Measurements from ENCODE around the gene SUCNR1. TPM values are rescaled to one million over a fixed set of nuclear protein-coding genes. Genes with fewer than 3 reads are reported as not detected.

The SUCNR1 gene
- total RNA-seq, 1 experiment from 2014 or later = not detected

DNA sequence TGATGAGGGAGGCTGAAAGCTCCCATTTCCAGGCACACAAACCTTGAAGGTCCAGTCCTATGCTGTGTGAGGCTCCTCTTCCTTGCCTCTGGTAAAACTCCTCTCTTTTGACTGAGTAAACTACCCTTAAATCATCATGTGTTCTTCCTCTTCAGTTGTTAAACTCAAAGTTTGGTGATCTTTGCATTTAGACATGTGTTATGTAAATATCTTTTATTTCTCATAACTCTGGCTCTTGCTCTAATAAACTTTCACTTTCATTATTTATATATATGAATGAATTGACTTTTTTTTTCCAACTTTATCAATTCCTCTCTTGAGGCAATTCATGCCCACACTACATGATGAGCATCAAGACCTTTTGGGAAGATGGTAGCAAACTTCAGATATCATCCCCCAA, 26.6 kb downstream of the SUCNR1 start:
- no TSS peak for BruUV-seq (replicated peaks)
- no peak overlapping the region for H3K4me2 ChIP-seq

DNA sequence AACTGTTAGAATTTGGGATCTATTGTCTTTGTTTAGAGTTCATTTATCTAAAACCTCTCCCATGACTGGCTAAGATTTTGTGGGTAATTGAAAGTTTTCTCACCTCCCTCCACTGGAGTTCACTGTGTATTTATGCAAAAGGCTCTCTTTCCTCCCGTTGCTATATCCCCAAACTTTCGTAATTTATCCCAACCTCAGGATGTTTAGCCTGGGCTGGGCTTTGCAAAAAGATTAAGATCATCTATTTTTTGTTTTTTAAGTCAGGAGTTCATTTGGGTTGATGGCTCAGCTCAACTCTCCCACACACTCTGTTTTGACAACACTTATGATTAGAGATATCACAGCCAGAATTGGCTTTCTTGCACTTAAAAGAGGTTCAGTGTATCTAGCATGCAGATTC, 27.0 kb downstream of the SUCNR1 start:
- no TSS peak for BruUV-seq (replicated peaks)
- no peaks in the 10 kb centered on the region for H3K79me2 ChIP-seq (ENCODE audit: low read depth)
- TF ChIP-seq EZH2 (IDR thresholded peaks at IDR 0.05; ENCODE audit: low read depth) (no peak), CTCF (conservative IDR thresholded peaks at IDR 0.05) (no peak)
- 0 out of 2 replicates have a peak overlapping the region, but pooled peaks have one; percentile 37 for H2AFZ ChIP-seq
- no peaks in the 10 kb centered on the region for H3K9me3 ChIP-seq (ENCODE audit: insufficient read depth, low read depth)
- no peak overlapping the region for H3K4me3 ChIP-seq
- no peaks in the 10 kb centered on the region for H3K36me3 ChIP-seq (ENCODE audit: low read depth)
- no peaks in the 10 kb centered on the region; the same call in 1 of the 2 replicates for H3K4me1 ChIP-seq (replicated peaks; ENCODE audit: insufficient read depth)
- H3K27ac ChIP-seq = no peak overlapping the region
- H4K20me1 ChIP-seq (ENCODE audit: insufficient read depth) = no peaks in the 10 kb centered on the region
- no peak for DNase-seq
- intact Hi-C loops (cut with micrococcal nuclease; ENCODE audit: unreplicated experiment) = no loop called here
- no peaks in the 10 kb centered on the region for H3F3A ChIP-seq (ENCODE audit: insufficient read depth, low read depth)
- H3K4me2 ChIP-seq = no peak overlapping the region
- no peaks in the 10 kb centered on the region for H3K9me2 ChIP-seq (ENCODE audit: insufficient read depth)
- H3K27me3 ChIP-seq (ENCODE audit: insufficient read depth, low read depth) = no peaks in the 10 kb centered on the region
- ChIA-PET CTCF (no interaction called here), POLR2A (ENCODE audit: unreplicated experiment) (no interaction called here)

More for the DNA sequence above, 26.6 kb downstream of the SUCNR1 start:
- H2AFZ ChIP-seq = no peak overlapping the region
- H3K36me3 ChIP-seq (ENCODE audit: low read depth) = no peaks in the 10 kb centered on the region
- H3K79me2 ChIP-seq (ENCODE audit: low read depth) = no peaks in the 10 kb centered on the region
- CTCF ChIA-PET = no interaction called here
- no peaks in the 10 kb centered on the region for H3K9me2 ChIP-seq (ENCODE audit: insufficient read depth)
- TF ChIP-seq CTCF (conservative IDR thresholded peaks at IDR 0.05) (no peak), EZH2 (IDR thresholded peaks at IDR 0.05; ENCODE audit: low read depth) (no peak)
- H3K27ac ChIP-seq = no peak overlapping the region
- H4K20me1 ChIP-seq (ENCODE audit: insufficient read depth) = no peaks in the 10 kb centered on the region
- DNase-seq = no peak
- H3F3A ChIP-seq (ENCODE audit: insufficient read depth, low read depth) = no peaks in the 10 kb centered on the region
- no peaks in the 10 kb centered on the region for H3K27me3 ChIP-seq (ENCODE audit: insufficient read depth, low read depth)
- intact Hi-C loops (cut with micrococcal nuclease; ENCODE audit: unreplicated experiment) = no loop called here
- H3K4me1 ChIP-seq (replicated peaks; ENCODE audit: insufficient read depth) = no peaks in the 10 kb centered on the region; the same call in 1 of the 2 replicates
- POLR2A ChIA-PET (ENCODE audit: unreplicated experiment) = no interaction called here
- H3K4me3 ChIP-seq = no peak overlapping the region
- H3K9me3 ChIP-seq (ENCODE audit: insufficient read depth, low read depth) = no peaks in the 10 kb centered on the region

- no peak overlapping the region for H3K27ac ChIP-seq
- no TSS peak for BruUV-seq (replicated peaks)
- no peaks in the 10 kb centered on the region for H4K20me1 ChIP-seq (ENCODE audit: insufficient read depth)
- 0 out of 2 replicates have a peak overlapping the region, but pooled peaks have one; percentile 37 for H2AFZ ChIP-seq
- TF ChIP-seq CTCF (conservative IDR thresholded peaks at IDR 0.05) = no peak
- TF ChIP-seq EZH2 (IDR thresholded peaks at IDR 0.05; ENCODE audit: low read depth) = no peak
- no peaks in the 10 kb centered on the region for H3K9me3 ChIP-seq (ENCODE audit: insufficient read depth, low read depth)
- H3K4me2 ChIP-seq = no peak overlapping the region
- no peaks in the 10 kb centered on the region; the same call in 1 of the 2 replicates for H3K4me1 ChIP-seq (replicated peaks; ENCODE audit: insufficient read depth)
- DNase-seq = no peak
- ChIA-PET CTCF (no interaction called here), POLR2A (ENCODE audit: unreplicated experiment) (interaction anchor here (0.6 kb wide), 1 partner anchor 23 kb away, joined by 3 read pairs; no protein-coding TSS in a partner anchor)
- H3K9me2 ChIP-seq (ENCODE audit: insufficient read depth) = no peaks in the 10 kb centered on the region
- H3K79me2 ChIP-seq (ENCODE audit: low read depth) = no peaks in the 10 kb centered on the region
- H3F3A ChIP-seq (ENCODE audit: insufficient read depth, low read depth) = no peaks in the 10 kb centered on the region
- no peak overlapping the region for H3K4me3 ChIP-seq
- no peaks in the 10 kb centered on the region for H3K36me3 ChIP-seq (ENCODE audit: low read depth)
- intact Hi-C loops (cut with micrococcal nuclease; ENCODE audit: unreplicated experiment) = no loop called here
- H3K27me3 ChIP-seq (ENCODE audit: insufficient read depth, low read depth) = no peaks in the 10 kb centered on the region
Observed at GRCh38 chr3:151900884-151901643, 27.6 kb downstream of the SUCNR1 start.
